ENCODE data around the gene CDH10.

The CDH10 gene

GRCh38 chr5:24491490-24491889 lies 153.3 kb downstream of the CDH10 start:
- Histone ChIP-seq H3K27ac (replicated peaks) (no peak overlapping the region), H3K27me3 (ENCODE audit: insufficient read depth, poor library complexity, severe bottlenecking) (no peaks in the 10 kb centered on the region), H3K4me3 (replicated peaks; ENCODE audit: insufficient read depth, low read length) (no peak overlapping the region)
- TF ChIP-seq GABPA (IDR thresholded peaks at IDR 0.05; ENCODE audit: low read depth) = no peak
- TF ChIP-seq POLR2AphosphoS5 (IDR thresholded peaks at IDR 0.05; ENCODE audit: low read depth) = no peak
- TF ChIP-seq, protein P1, sequence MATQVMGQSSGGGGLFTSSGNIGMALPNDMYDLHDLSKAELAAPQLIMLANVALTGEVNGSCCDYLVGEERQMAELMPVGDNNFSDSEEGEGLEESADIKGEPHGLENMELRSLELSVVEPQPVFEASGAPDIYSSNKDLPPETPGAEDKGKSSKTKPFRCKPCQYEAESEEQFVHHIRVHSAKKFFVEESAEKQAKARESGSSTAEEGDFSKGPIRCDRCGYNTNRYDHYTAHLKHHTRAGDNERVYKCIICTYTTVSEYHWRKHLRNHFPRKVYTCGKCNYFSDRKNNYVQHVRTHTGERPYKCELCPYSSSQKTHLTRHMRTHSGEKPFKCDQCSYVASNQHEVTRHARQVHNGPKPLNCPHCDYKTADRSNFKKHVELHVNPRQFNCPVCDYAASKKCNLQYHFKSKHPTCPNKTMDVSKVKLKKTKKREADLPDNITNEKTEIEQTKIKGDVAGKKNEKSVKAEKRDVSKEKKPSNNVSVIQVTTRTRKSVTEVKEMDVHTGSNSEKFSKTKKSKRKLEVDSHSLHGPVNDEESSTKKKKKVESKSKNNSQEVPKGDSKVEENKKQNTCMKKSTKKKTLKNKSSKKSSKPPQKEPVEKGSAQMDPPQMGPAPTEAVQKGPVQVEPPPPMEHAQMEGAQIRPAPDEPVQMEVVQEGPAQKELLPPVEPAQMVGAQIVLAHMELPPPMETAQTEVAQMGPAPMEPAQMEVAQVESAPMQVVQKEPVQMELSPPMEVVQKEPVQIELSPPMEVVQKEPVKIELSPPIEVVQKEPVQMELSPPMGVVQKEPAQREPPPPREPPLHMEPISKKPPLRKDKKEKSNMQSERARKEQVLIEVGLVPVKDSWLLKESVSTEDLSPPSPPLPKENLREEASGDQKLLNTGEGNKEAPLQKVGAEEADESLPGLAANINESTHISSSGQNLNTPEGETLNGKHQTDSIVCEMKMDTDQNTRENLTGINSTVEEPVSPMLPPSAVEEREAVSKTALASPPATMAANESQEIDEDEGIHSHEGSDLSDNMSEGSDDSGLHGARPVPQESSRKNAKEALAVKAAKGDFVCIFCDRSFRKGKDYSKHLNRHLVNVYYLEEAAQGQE (IDR thresholded peaks at IDR 0.05; ENCODE audit: insufficient replicate concordance, low read depth) = no peak
- TF ChIP-seq, protein P2, sequence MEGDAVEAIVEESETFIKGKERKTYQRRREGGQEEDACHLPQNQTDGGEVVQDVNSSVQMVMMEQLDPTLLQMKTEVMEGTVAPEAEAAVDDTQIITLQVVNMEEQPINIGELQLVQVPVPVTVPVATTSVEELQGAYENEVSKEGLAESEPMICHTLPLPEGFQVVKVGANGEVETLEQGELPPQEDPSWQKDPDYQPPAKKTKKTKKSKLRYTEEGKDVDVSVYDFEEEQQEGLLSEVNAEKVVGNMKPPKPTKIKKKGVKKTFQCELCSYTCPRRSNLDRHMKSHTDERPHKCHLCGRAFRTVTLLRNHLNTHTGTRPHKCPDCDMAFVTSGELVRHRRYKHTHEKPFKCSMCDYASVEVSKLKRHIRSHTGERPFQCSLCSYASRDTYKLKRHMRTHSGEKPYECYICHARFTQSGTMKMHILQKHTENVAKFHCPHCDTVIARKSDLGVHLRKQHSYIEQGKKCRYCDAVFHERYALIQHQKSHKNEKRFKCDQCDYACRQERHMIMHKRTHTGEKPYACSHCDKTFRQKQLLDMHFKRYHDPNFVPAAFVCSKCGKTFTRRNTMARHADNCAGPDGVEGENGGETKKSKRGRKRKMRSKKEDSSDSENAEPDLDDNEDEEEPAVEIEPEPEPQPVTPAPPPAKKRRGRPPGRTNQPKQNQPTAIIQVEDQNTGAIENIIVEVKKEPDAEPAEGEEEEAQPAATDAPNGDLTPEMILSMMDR (IDR thresholded peaks at IDR 0.05; ENCODE audit: insufficient read depth, low read length) = no peak
- TF ChIP-seq SPI1 (IDR thresholded peaks at IDR 0.05; ENCODE audit: borderline replicate concordance, low read depth) = no peak
- DNase-seq (ENCODE audit: low read depth in 1 of 2, low spot score in 1 of 2) = no peak

- TF ChIP-seq SPI1 (IDR thresholded peaks at IDR 0.05; ENCODE audit: borderline replicate concordance, low read depth) (no peak), GABPA (IDR thresholded peaks at IDR 0.05; ENCODE audit: low read depth) (no peak), POLR2AphosphoS5 (IDR thresholded peaks at IDR 0.05; ENCODE audit: low read depth) (no peak)
- TF ChIP-seq, protein P2 (IDR thresholded peaks at IDR 0.05; ENCODE audit: insufficient read depth, low read length) = no peak
- TF ChIP-seq, protein P1 (IDR thresholded peaks at IDR 0.05; ENCODE audit: insufficient replicate concordance, low read depth) = no peak
- H3K4me3 ChIP-seq (replicated peaks; ENCODE audit: insufficient read depth, low read length) = no peak overlapping the region
- DNase-seq (ENCODE audit: low read depth in 1 of 2, low spot score in 1 of 2) = no peak
- no peak overlapping the region for H3K27ac ChIP-seq (replicated peaks)
- no peaks in the 10 kb centered on the region for H3K27me3 ChIP-seq (ENCODE audit: insufficient read depth, poor library complexity, severe bottlenecking)
Measured at GRCh38 chr5:24487368-24488229, 157.2 kb downstream of the CDH10 start.

DNA sequence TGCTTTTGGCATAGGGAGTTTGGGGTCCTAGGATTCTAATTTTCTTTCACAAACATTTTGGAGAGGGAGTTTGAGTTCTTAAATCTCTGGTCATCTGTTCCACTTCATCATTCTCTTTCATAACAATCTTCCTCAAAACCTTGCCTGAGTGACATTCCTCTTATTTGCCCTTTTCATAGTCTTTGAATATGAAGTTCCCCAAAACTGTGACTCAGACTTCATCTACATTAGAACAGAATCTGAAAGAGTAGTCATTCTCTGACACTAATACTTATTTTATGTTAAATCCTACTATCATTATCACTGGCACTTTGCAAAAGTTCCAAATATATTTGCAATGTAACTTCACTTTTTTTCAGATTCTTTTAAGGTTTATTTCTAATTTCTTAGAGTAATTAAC lies 163.8 kb downstream of the CDH10 start:
- Histone ChIP-seq H3K4me3 (replicated peaks; ENCODE audit: insufficient read depth, low read length) (no peak overlapping the region), H3K27me3 (ENCODE audit: insufficient read depth, poor library complexity, severe bottlenecking) (no peaks in the 10 kb centered on the region), H3K27ac (replicated peaks) (no peak overlapping the region)
- no peak for DNase-seq (ENCODE audit: low read depth in 1 of 2, low spot score in 1 of 2)
- TF ChIP-seq SPI1 (IDR thresholded peaks at IDR 0.05; ENCODE audit: borderline replicate concordance, low read depth) (no peak), GABPA (IDR thresholded peaks at IDR 0.05; ENCODE audit: low read depth) (no peak), POLR2AphosphoS5 (IDR thresholded peaks at IDR 0.05; ENCODE audit: low read depth) (no peak)
- TF ChIP-seq, protein P2 (IDR thresholded peaks at IDR 0.05; ENCODE audit: insufficient read depth, low read length) = no peak
- TF ChIP-seq, protein P1 (IDR thresholded peaks at IDR 0.05; ENCODE audit: insufficient replicate concordance, low read depth) = no peak

Measured in HL-60 (cell line).